Esophagus squamous epithelium (tissue), 4 donors: ENCODE results near the gene AIF1.

Source experiments
- CTCF ChIP-seq, 6 experiments: fragments of 450-650 bp in 4 of 6; fragments of 200-600 bp in 2 of 6; sonication (generic) in 2 of 6; IDR thresholded peaks; one replicate each; pipeline ENCODE4 v1.5.1; 2016 to 2019; ENCODE audit warnings: antibody characterized with exemption in 6 of 6, mild to moderate bottlenecking in 4 of 6, moderate library complexity in 4 of 6
- POLR2A ChIP-seq, 4 donors: fragments of 450-650 bp; IDR thresholded peaks; one replicate each; pipeline ENCODE4 v1.6.1; 2017; ENCODE audit warnings: antibody characterized with exemption in 4 of 4, mild to moderate bottlenecking in 4 of 4, moderate library complexity in 3 of 4

- no peak for TF ChIP-seq CTCF (IDR thresholded peaks at IDR 0.05)
- TF ChIP-seq POLR2A (IDR thresholded peaks at IDR 0.05) = peak in 2 of 4 donors; percentile 53 to 74
Measured at GRCh38 chr6:31575335-31575901, 39.6 kb upstream of the AIF1 start, which contains the start of gene TNF.
